ENCODE results near the gene FAM222B. TPM values are rescaled to one million over a fixed set of nuclear protein-coding genes. Genes with fewer than 3 reads are reported as not detected.
A peak's percentile ranks its signal among the peaks of the same experiment; 100 is the strongest.

The FAM222B gene
- total and polyA plus RNA-seq, 9 of the 15 experiments (the other 6 are each of a cell fraction or from before 2014, with no cell fraction given), result 4.0 to 34.6 (median 7.5) TPM

GRCh38 chr17:28816540-28816939 lies 26.1 kb downstream of the FAM222B start:
- WGBS (ENCODE audit: insufficient coverage, low coverage, missing lambda C conversion rate), result 65% methylated on average over 4 of the region's 4 CpGs
- intact Hi-C loops (cut with micrococcal nuclease), result no loop called here
- in situ Hi-C loops (cut with MboI), result no loop called here
- no peak overlapping the region for H2AFZ ChIP-seq (ENCODE audit: low read depth, low read length)
- no peak overlapping the region for H3K4me2 ChIP-seq (ENCODE audit: insufficient read depth, low read length)
- TF ChIP-seq BHLHE40 (IDR thresholded peaks at IDR 0.05; ENCODE audit: low read length), result no peak
- TF ChIP-seq TEAD1 (CRISPR knock-in tag; IDR thresholded peaks at IDR 0.05), result no peak
- no peak for TF ChIP-seq ZNF740 (CRISPR knock-in tag; IDR thresholded peaks at IDR 0.05)
- no peak for TF ChIP-seq ZNF740 (tag; IDR thresholded peaks at IDR 0.05)
- no peak for TF ChIP-seq ZNF3 (CRISPR knock-in tag; IDR thresholded peaks at IDR 0.05)
- 0 out of 2 replicates have a peak, but pooled peaks have one; percentile 19 for TF ChIP-seq POLR2H (tag; IDR thresholded peaks at IDR 0.05; ENCODE audit: low read depth)
- TF ChIP-seq NUFIP1 (IDR thresholded peaks at IDR 0.05; ENCODE audit: partially characterized antibody), result no peak
- TF ChIP-seq ZNF184 (CRISPR knock-in tag; IDR thresholded peaks at IDR 0.05), result no peak
- no peak for TF ChIP-seq ETV5 (CRISPR knock-in tag; IDR thresholded peaks at IDR 0.05; ENCODE audit: low read depth)
- TF ChIP-seq NFE2 (IDR thresholded peaks at IDR 0.05; ENCODE audit: low read depth), result 0 out of 2 replicates have a peak, but pooled peaks have one; percentile 21
- no peak for TF ChIP-seq CREB1 (IDR thresholded peaks at IDR 0.05)
- no peak for TF ChIP-seq CREB1 (CRISPR knock-in tag; IDR thresholded peaks at IDR 0.05)
- TF ChIP-seq LARP7 (IDR thresholded peaks at IDR 0.05), result no peak
- TF ChIP-seq ZNF316 (IDR thresholded peaks at IDR 0.05), result peak; percentile 22; the same call in 1 of the 2 replicates
- peaks cover 4% of the 10 kb centered on the region; the same call in 2 of the 3 replicates for H3K36me3 ChIP-seq (ENCODE audit: control insufficient read depth, insufficient read depth, low read length)
- no peak for FAIRE-seq
- H3K9me3 ChIP-seq (replicated peaks; ENCODE audit: control insufficient read depth, insufficient read depth, low read depth, low read length), result no peaks in the 10 kb centered on the region
- ChIA-PET CTCF (ENCODE audit: low intra/inter-chr PET ratio) (no interaction called here), POLR2A (no interaction called here)
- DNase-seq (ENCODE audit: extremely low read depth in 1 of 4, low spot score in 3 of 4), result no peak
- H3K27ac ChIP-seq (ENCODE audit: extremely low read depth, low read depth, low read length), result peak overlapping the region; percentile 41; the same call in 2 of the 3 replicates
- H4K20me1 ChIP-seq (replicated peaks; ENCODE audit: control insufficient read depth, insufficient read depth, low read length), result no peaks in the 10 kb centered on the region; the same call in 1 of the 2 replicates
- peaks cover 22 to 26% of the 10 kb centered on the region in 2 experiments; a peak in 4 of 5 replicates for H3K4me1 ChIP-seq (replicated peaks in 1 of 2; ENCODE audit: control insufficient read depth in 2 of 2, insufficient read depth in 2 of 2, low read length in 2 of 2)
- H3K27me3 ChIP-seq (ENCODE audit: control insufficient read depth in 2 of 2, insufficient read depth in 2 of 2, low read length in 2 of 2), result no peaks in the 10 kb centered on the region
- no TSS peak for BruUV-seq (replicated peaks)
- peaks cover 94% of the 10 kb centered on the region for H3K79me2 ChIP-seq (ENCODE audit: control insufficient read depth, insufficient read depth, low read length)
- no peaks in the 10 kb centered on the region for H3K9me1 ChIP-seq (ENCODE audit: control insufficient read depth, insufficient read depth, low read length)
- no peak for ATAC-seq
- no peak overlapping the region for H3K9ac ChIP-seq (ENCODE audit: insufficient read depth in 1 of 2, low read depth in 2 of 2, low read length in 2 of 2)
- no peak overlapping the region for H3K4me3 ChIP-seq

All from K562 (cell line).